Endothelial cell of umbilical vein (primary cell): ENCODE data around the gene ARV1. TPM values are rescaled to one million over a fixed set of nuclear protein-coding genes. Genes with fewer than 3 reads are reported as not detected.

Source experiments
- BruUV-seq: library from RNA; stranded (reverse); fragments of 400-500 nt; replicated peaks from 2 replicates; lab custom pipeline; 2021; lab: Mats Ljungman, UMichigan
- CTCF ChIA-PET: fragments of 300-600, 350-600 bp; sonication (Branson Sonifier 250); formaldehyde crosslinking; loops from one replicate; lab custom pipeline; 2021; ENCODE audit warnings: antibody characterized with exemption, inconsistent platforms; lab: Charles Lee
- POLR2A ChIA-PET: fragments of 300-600, 350-600 bp; sonication (Branson Sonifier 250); formaldehyde crosslinking; loops from one replicate; lab custom pipeline; 2021; ENCODE audit warnings: antibody characterized with exemption, inconsistent platforms; lab: Charles Lee
- DNase-seq: peaks from one replicate; pipeline ENCODE4 v3.0.0-alpha.2; 2011; ENCODE audit warnings: low read depth, low spot score
- FAIRE-seq: peaks from 2 replicates; lab custom pipeline; 2011; peaks lifted over from hg19 to GRCh38; lab: Jason Lieb, UNC
- H2AFZ ChIP-seq: 2 replicates; pipeline ENCODE4 v1.6.0; 2012; ENCODE audit warnings: low read depth, low read length, control low read depth, inconsistent platforms
- H3K27ac ChIP-seq: 2 replicates; pipeline ENCODE4 v1.5.1; 2011; ENCODE audit warnings: low read depth, mild to moderate bottlenecking, control low read depth, low read length, moderate library complexity; ENCODE audit not compliant: insufficient read depth
- H3K27me3 ChIP-seq, 2 experiments: 2 replicates each; pipeline versions ENCODE4 v1.6.0 to v1.6.1; 2011; ENCODE audit warnings: low read length in 2 of 2, mixed read lengths in 1 of 2; ENCODE audit not compliant: control insufficient read depth in 2 of 2, insufficient read depth in 2 of 2
- H3K36me3 ChIP-seq, 2 experiments: 2 replicates in 1 of 2; 3 replicates in 1 of 2; pipeline ENCODE4 v1.5.1; 2011; ENCODE audit warnings: low read length in 2 of 2, mild to moderate bottlenecking in 1 of 2, moderate library complexity in 1 of 2; ENCODE audit not compliant: control insufficient read depth in 2 of 2, insufficient read depth in 2 of 2; ENCODE audit errors: extremely low read depth in 1 of 2
- H3K4me1 ChIP-seq: 3 replicates; pipeline ENCODE4 v1.5.1; 2011; ENCODE audit warnings: mild to moderate bottlenecking, low read length; ENCODE audit not compliant: control insufficient read depth, insufficient read depth; ENCODE audit errors: extremely low read depth
- H3K4me2 ChIP-seq: 2 replicates; pipeline ENCODE4 v1.6.1; 2011; ENCODE audit warnings: low read length, control low read depth, mixed read lengths; ENCODE audit not compliant: insufficient read depth
- H3K4me3 ChIP-seq, 3 experiments: fragments of 200-600 bp in 1 of 3; sonication (generic), shearing (Covaris generic) in 1 of 3; replicated peaks in 1 of 3; 2 replicates each; pipeline ENCODE4 v1.5.1; 2011 to 2016; ENCODE audit warnings: control low read depth in 3 of 3, low read length in 3 of 3, mild to moderate bottlenecking in 2 of 3, inconsistent platforms in 1 of 3, low read depth in 1 of 3, moderate library complexity in 1 of 3; ENCODE audit not compliant: insufficient read depth in 1 of 3
- H3K79me2 ChIP-seq: 2 replicates; pipeline ENCODE4 v1.6.0; 2012; ENCODE audit warnings: low read length, inconsistent platforms; ENCODE audit not compliant: control insufficient read depth, insufficient read depth
- H3K9ac ChIP-seq: replicated peaks from 2 replicates; pipeline ENCODE3; 2011; ENCODE audit warnings: low read length, control low read depth; ENCODE audit not compliant: insufficient read depth; ENCODE audit errors: extremely low read depth
- H3K9me1 ChIP-seq: replicated peaks from 3 replicates; pipeline ENCODE4 v1.6.0; 2011; ENCODE audit warnings: mild to moderate bottlenecking, low read length; ENCODE audit not compliant: control insufficient read depth, insufficient read depth; ENCODE audit errors: extremely low read depth
- H3K9me3 ChIP-seq: replicated peaks from 2 replicates; pipeline ENCODE4 v1.5.1; 2012; ENCODE audit warnings: low read length, inconsistent platforms; ENCODE audit not compliant: control insufficient read depth, insufficient read depth
- H4K20me1 ChIP-seq: replicated peaks from 2 replicates; pipeline ENCODE3; 2011; ENCODE audit warnings: mild to moderate bottlenecking, low read length; ENCODE audit not compliant: control insufficient read depth, insufficient read depth; ENCODE audit errors: extremely low read depth
- CTCF ChIP-seq, 2 donors: IDR thresholded peaks; 1 replicate in 1 of 2; 2 replicates in 1 of 2; pipeline ENCODE4 v1.5.1; 2011; ENCODE audit warnings: low read length in 2 of 2, mild to moderate bottlenecking in 2 of 2, moderate library complexity in 2 of 2, control low read depth in 1 of 2, inconsistent platforms in 1 of 2, low read depth in 1 of 2; ENCODE audit not compliant: insufficient read depth in 1 of 2; ENCODE audit errors: extremely low read depth in 1 of 2
- EZH2 ChIP-seq: IDR thresholded peaks from 2 replicates; pipeline ENCODE4 v1.6.1; 2012; ENCODE audit warnings: borderline replicate concordance, low read depth, mild to moderate bottlenecking, moderate library complexity, low read length, inconsistent platforms; ENCODE audit not compliant: severe bottlenecking
- FOS ChIP-seq: IDR thresholded peaks from 2 replicates; pipeline ENCODE4 v1.6.1; 2011; ENCODE audit warnings: mild to moderate bottlenecking, low read length, moderate library complexity, borderline replicate concordance; ENCODE audit not compliant: insufficient read depth
- GATA2 ChIP-seq: IDR thresholded peaks from 2 replicates; pipeline ENCODE4 v1.7.0; 2011; ENCODE audit warnings: low read depth, mild to moderate bottlenecking, moderate library complexity, mixed read lengths, low read length; ENCODE audit not compliant: insufficient read length, insufficient read depth
- JUN ChIP-seq: IDR thresholded peaks from 2 replicates; pipeline ENCODE4 v1.6.1; 2011; ENCODE audit warnings: borderline replicate concordance, low read depth; ENCODE audit not compliant: insufficient read length, insufficient read depth
- MAX ChIP-seq: IDR thresholded peaks from 2 replicates; pipeline ENCODE4 v1.6.1; 2011; ENCODE audit not compliant: insufficient read depth, insufficient read length
- MYC ChIP-seq: IDR thresholded peaks from one replicate; pipeline ENCODE4 v1.6.1; 2011; ENCODE audit warnings: mild to moderate bottlenecking, low read depth, low read length
- POLR2A ChIP-seq: IDR thresholded peaks from 2 replicates; pipeline ENCODE4 v1.6.1; 2012; ENCODE audit warnings: low read depth, mild to moderate bottlenecking, control low read depth, low read length
- POLR2AphosphoS5 ChIP-seq: IDR thresholded peaks from 2 replicates; pipeline ENCODE4 v1.6.1; 2012; ENCODE audit warnings: low read depth, mild to moderate bottlenecking, control low read depth, low read length, moderate library complexity; ENCODE audit not compliant: insufficient read depth
- dilution Hi-C: fragments of 300-500 bp; cut with MboI; formaldehyde crosslinking; loops from one replicate; pipeline ENCODE4 v1.15.0; 2019; ENCODE audit warnings: low sequenced_read_pairs; ENCODE audit not compliant: extremely low pct_ligation_motif_present
- intact Hi-C: fragments of 100-400 bp; cut with micrococcal nuclease; formaldehyde crosslinking; loops from one replicate; pipeline ENCODE4 v1.10.0; 2022
- polyA plus RNA-seq, 4 experiments: library from polyadenylated mRNA; depleted of rRNA in 3 of 4; stranded (reverse) in 3 of 4; unstranded in 1 of 4; fragments of >200 nt; gene quantifications; 2 replicates each; pipeline versions ENCODE4 v1.2.1 to v1.2.3, GENCODE V29; 2011 to 2012; ENCODE audit warnings: missing spikeins in 1 of 4
- total RNA-seq: library from RNA; stranded (reverse); gene quantifications from 2 replicates; pipeline ENCODE4 v1.2.3, GENCODE V29; 2021

The ARV1 gene
- total and polyA plus RNA-seq, 2 donors (not counting 3 experiments of a cell fraction or from before 2014, with no cell fraction given) = 10.7 to 14.0 TPM

GRCh38 chr1:231026576-231026975, 47.7 kb downstream of the ARV1 start:
- no TSS peak for BruUV-seq

More at GRCh38 chr1:231026576-231026975, 47.7 kb downstream of the ARV1 start:
- H3K9me1 ChIP-seq = no peaks in the 10 kb centered on the region
- H3K36me3 ChIP-seq = no peaks in the 10 kb centered on the region
- intact Hi-C loops (loop anchor here (5.0 kb wide), 2 partner anchors 81 to 136 kb away; partner anchors contain the start of gene TRIM67), dilution Hi-C loops (no loop called here)
- no peaks in the 10 kb centered on the region for H3K79me2 ChIP-seq
- DNase-seq (no peak), FAIRE-seq (no peak)
- H3K4me3 ChIP-seq = no peak overlapping the region
- no peaks in the 10 kb centered on the region for H4K20me1 ChIP-seq
- no peaks in the 10 kb centered on the region for H3K9me3 ChIP-seq
- no peak overlapping the region for H3K4me2 ChIP-seq
- no peak overlapping the region for H3K9ac ChIP-seq
- ChIA-PET POLR2A (no interaction called here), CTCF (no interaction called here)
- H3K4me1 ChIP-seq = peaks cover 16% of the 10 kb centered on the region
- no peaks in the 10 kb centered on the region for H3K27me3 ChIP-seq
- no peak overlapping the region for H2AFZ ChIP-seq
- TF ChIP-seq MYC (no peak), CTCF (IDR thresholded peaks at IDR 0.05; ENCODE audit: extremely low read depth in 1 of 2, insufficient read depth in 1 of 2, low read depth in 1 of 2, low read length in 2 of 2) (no peak), POLR2AphosphoS5 (no peak), POLR2A (no peak), FOS (no peak), EZH2 (no peak), GATA2 (no peak), MAX (no peak), JUN (no peak)
- no peak overlapping the region for H3K27ac ChIP-seq
